Body of pancreas (tissue), 4 donors: ENCODE measurements around the gene NBL1. TPM values are rescaled to one million over a fixed set of nuclear protein-coding genes. Genes with fewer than 3 reads are reported as not detected.

ENCODE experiments used
- ATAC-seq: fragments of 150-250 bp; one replicate; pipeline ENCODE4 v1.9.1; 2016
- DNase-seq, 4 donors: peaks; one replicate each; pipeline ENCODE4 v3.0.0-alpha.2; 2019
- H3K27ac ChIP-seq, 4 donors: fragments of 200-600 bp; sonication (generic); 1 replicate in 3 of 4; 2 replicates in 1 of 4; pipeline versions ENCODE4 v1.5.1 to v1.6.1; 2016 to 2019; ENCODE audit warnings: mild to moderate bottlenecking in 1 of 4, mixed read lengths in 1 of 4, moderate library complexity in 1 of 4
- H3K27me3 ChIP-seq, 2 donors: fragments of 200-600 bp; sonication (generic); one replicate each; pipeline ENCODE4 v1.6.0; 2016; ENCODE audit warnings: mild to moderate bottlenecking in 1 of 2
- H3K36me3 ChIP-seq, 2 donors: fragments of 200-600 bp; sonication (generic); replicated peaks in 1 of 2; 2 replicates each; pipeline ENCODE4 v1.5.1; 2016; ENCODE audit warnings: low read depth in 2 of 2; ENCODE audit not compliant: insufficient read depth in 1 of 2
- H3K4me1 ChIP-seq: fragments of 200-600 bp; sonication (generic); one replicate; pipeline ENCODE4 v1.6.0; 2016
- H3K4me3 ChIP-seq, 2 donors: fragments of 200-600 bp; sonication (generic); 1 replicate in 1 of 2; 2 replicates in 1 of 2; pipeline ENCODE4 v1.5.1; 2016 to 2019
- H3K9me3 ChIP-seq, 3 donors: fragments of 200-600 bp; sonication (generic); 1 replicate in 2 of 3; 2 replicates in 1 of 3; pipeline ENCODE4 v1.5.1; 2016
- CTCF ChIP-seq, 7 experiments: fragments of 450-650 bp in 4 of 7; fragments of 200-600 bp in 3 of 7; sonication (generic) in 3 of 7; IDR thresholded peaks; one replicate each; pipeline ENCODE4 v1.5.1; 2016 to 2019; ENCODE audit warnings: antibody characterized with exemption in 7 of 7
- POLR2A ChIP-seq, 3 donors: fragments of 450-650 bp; IDR thresholded peaks; one replicate each; pipeline ENCODE4 v1.6.1; 2016; ENCODE audit warnings: antibody characterized with exemption in 3 of 3, mild to moderate bottlenecking in 2 of 3
- WGBS, 2 donors: methylation state at CpG; one replicate each; pipeline ENCODE4 v1.1.5; 2017; 5-methylcytosine and 5-hydroxymethylcytosine counted together
- intact Hi-C: fragments of 100-400 bp; cut with DNase I; formaldehyde crosslinking; loops from one replicate; pipeline ENCODE4 v1.15.1; 2023
- total RNA-seq, 2 donors: library from RNA; depleted of rRNA; stranded (reverse); fragments of >200 nt; gene quantifications; one replicate each; pipeline ENCODE4 v1.1.0, GENCODE V29; 2016

NBL1 gene
- total RNA-seq, 2 donors from 2014 or later: 21.8 to 32.4 TPM

- Histone ChIP-seq H3K36me3 (no peaks in the 10 kb centered on the region), H3K27me3 (no peaks in the 10 kb centered on the region), H3K4me3 (no peak overlapping the region), H3K9me3 (no peaks in the 10 kb centered on the region), H3K4me1 (no peaks in the 10 kb centered on the region), H3K27ac (no peak overlapping the region)
- no peak for TF ChIP-seq CTCF (IDR thresholded peaks at IDR 0.05)
- no peak for TF ChIP-seq POLR2A (IDR thresholded peaks at IDR 0.05)
- WGBS, 2 donors: 69 to 84% methylated on average over 5 of the region's 5 CpGs
- ATAC-seq: no peak
- DNase-seq: no peak
- intact Hi-C loops: no loop called here
These were observed 31.7 kb downstream of the NBL1 start for GRCh38 chr1:19675797-19676196.

GRCh38 chr1:19676438-19676922 is 32.4 kb downstream of the NBL1 start:
- no peaks in the 10 kb centered on the region for H3K27me3 ChIP-seq
- H3K9me3 ChIP-seq: no peaks in the 10 kb centered on the region
- DNase-seq (peak; percentile 37 to 61 (median 52)), ATAC-seq (no peak)
- no peaks in the 10 kb centered on the region for H3K36me3 ChIP-seq
- TF ChIP-seq POLR2A (IDR thresholded peaks at IDR 0.05) (no peak), CTCF (IDR thresholded peaks at IDR 0.05) (no peak)
- no peak overlapping the region for H3K27ac ChIP-seq
- H3K4me3 ChIP-seq: no peak overlapping the region
- 21 to 27% methylated on average over 11 to 13 of the region's 13 CpGs for WGBS, 2 donors
- intact Hi-C loops: no loop called here
- H3K4me1 ChIP-seq: no peaks in the 10 kb centered on the region

- H3K4me1 ChIP-seq: no peaks in the 10 kb centered on the region
- H3K4me3 ChIP-seq: no peak overlapping the region
- no peak overlapping the region for H3K27ac ChIP-seq
- no peak for TF ChIP-seq POLR2A (IDR thresholded peaks at IDR 0.05)
- no peaks in the 10 kb centered on the region for H3K36me3 ChIP-seq
- 0 to 53% methylated on average over 1 to 9 of the region's 11 CpGs for WGBS, 2 donors
- intact Hi-C loops: no loop called here
- no peaks in the 10 kb centered on the region for H3K27me3 ChIP-seq
- DNase-seq: no peak
- no peak for ATAC-seq
- no peaks in the 10 kb centered on the region for H3K9me3 ChIP-seq
These were observed 34.4 kb downstream of the NBL1 start for GRCh38 chr1:19678493-19678892.

GRCh38 chr1:19678931-19679453 is 34.9 kb downstream of the NBL1 start:
- Histone ChIP-seq H3K4me3 (no peak overlapping the region), H3K9me3 (no peaks in the 10 kb centered on the region), H3K4me1 (no peaks in the 10 kb centered on the region), H3K36me3 (no peaks in the 10 kb centered on the region), H3K27me3 (no peaks in the 10 kb centered on the region), H3K27ac (no peak overlapping the region)
- TF ChIP-seq CTCF (IDR thresholded peaks at IDR 0.05) (no peak), POLR2A (IDR thresholded peaks at IDR 0.05) (no peak)
- intact Hi-C loops: no loop called here
- no peak for DNase-seq
- ATAC-seq: no peak
- 81 to 94% methylated on average over 12 to 25 of the region's 34 CpGs for WGBS, 2 donors

GRCh38 chr1:19679691-19680090 is 35.6 kb downstream of the NBL1 start:
- no peak for TF ChIP-seq CTCF (IDR thresholded peaks at IDR 0.05)
- no peak for TF ChIP-seq POLR2A (IDR thresholded peaks at IDR 0.05)
- 65 to 77% methylated on average over 4 of the region's 4 CpGs for WGBS, 2 donors

More at GRCh38 chr1:19679691-19680090, 35.6 kb downstream of the NBL1 start:
- Histone ChIP-seq H3K27ac (no peak overlapping the region), H3K4me1 (no peaks in the 10 kb centered on the region), H3K4me3 (no peak overlapping the region), H3K36me3 (no peaks in the 10 kb centered on the region), H3K9me3 (no peaks in the 10 kb centered on the region), H3K27me3 (no peaks in the 10 kb centered on the region)
- no peak for DNase-seq
- ATAC-seq: no peak
- intact Hi-C loops: no loop called here
